GM10266 (cell line): ENCODE results near the gene CLIP2.
"Not testable (repeated sequence)": the region's sequence is repeated elsewhere in the genome, so short reads cannot be mapped to it uniquely, and the experiment has no call there.

Experiments
- DNase-seq: peaks from one replicate; pipeline ENCODE4 v3.0.0; 2012; ENCODE audit errors: extremely low spot score
- TF ChIP-seq, protein P1 (sequence below): IDR thresholded peaks from 2 replicates; pipeline ENCODE4 v1.5.1; 2012; ENCODE audit warnings: mild to moderate bottlenecking, low read depth; ENCODE audit not compliant: control insufficient read depth, insufficient read depth; ENCODE audit errors: missing control alignments

The CLIP2 gene

GRCh38 chr7:74344786-74345185 lies 55.6 kb downstream of the CLIP2 start:
- DNase-seq = no peak
- TF ChIP-seq, protein P1, sequence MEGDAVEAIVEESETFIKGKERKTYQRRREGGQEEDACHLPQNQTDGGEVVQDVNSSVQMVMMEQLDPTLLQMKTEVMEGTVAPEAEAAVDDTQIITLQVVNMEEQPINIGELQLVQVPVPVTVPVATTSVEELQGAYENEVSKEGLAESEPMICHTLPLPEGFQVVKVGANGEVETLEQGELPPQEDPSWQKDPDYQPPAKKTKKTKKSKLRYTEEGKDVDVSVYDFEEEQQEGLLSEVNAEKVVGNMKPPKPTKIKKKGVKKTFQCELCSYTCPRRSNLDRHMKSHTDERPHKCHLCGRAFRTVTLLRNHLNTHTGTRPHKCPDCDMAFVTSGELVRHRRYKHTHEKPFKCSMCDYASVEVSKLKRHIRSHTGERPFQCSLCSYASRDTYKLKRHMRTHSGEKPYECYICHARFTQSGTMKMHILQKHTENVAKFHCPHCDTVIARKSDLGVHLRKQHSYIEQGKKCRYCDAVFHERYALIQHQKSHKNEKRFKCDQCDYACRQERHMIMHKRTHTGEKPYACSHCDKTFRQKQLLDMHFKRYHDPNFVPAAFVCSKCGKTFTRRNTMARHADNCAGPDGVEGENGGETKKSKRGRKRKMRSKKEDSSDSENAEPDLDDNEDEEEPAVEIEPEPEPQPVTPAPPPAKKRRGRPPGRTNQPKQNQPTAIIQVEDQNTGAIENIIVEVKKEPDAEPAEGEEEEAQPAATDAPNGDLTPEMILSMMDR = no peak

GRCh38 chr7:74345970-74346369 lies 56.8 kb downstream of the CLIP2 start:
- DNase-seq = no peak
- TF ChIP-seq, protein P1 = no peak

DNA sequence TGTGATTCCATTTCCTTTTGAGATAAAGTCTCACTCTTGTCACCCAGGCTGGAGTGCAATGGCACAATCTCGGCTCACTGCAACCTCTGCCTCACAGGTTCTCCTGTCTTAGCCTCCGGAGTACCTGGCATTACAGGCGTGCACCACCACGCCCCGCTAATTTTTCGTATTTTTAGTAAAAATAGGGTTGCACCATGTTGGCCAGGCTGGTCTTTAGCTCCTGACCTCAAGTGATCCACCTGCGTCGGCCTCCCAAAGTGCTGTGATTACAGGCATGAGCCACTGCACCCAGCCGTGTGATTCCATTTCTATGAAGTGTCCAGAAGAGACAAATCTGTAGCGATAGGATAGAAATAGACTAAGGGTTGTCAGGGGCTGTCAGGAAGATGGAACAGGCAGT lies 60.4 kb downstream of the CLIP2 start:
- no peak for DNase-seq
- TF ChIP-seq, protein P1 = no peak

DNA sequence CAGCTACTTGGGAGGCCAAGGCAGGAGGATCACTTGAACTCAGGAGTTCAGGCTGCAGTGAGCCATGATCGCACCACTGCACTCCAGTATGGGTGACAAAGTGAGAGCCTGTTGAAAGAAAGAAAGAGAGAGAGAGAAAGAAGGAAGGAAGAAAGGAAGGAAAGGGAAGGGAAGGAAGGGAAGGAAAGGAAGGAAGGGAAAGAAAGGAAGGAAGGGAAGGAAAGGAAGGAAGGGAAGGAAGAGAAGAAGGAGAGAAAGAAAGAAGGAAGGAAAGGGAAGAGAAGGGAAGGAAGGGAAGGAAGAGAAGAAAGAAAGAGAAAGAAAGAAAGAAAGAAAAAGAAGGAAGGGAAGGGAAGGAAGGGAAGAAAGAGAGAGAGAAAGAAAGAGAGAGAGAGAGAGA lies 61.5 kb downstream of the CLIP2 start:
- TF ChIP-seq, protein P1 = no peak

GRCh38 chr7:74351836-74352235 lies 62.6 kb downstream of the CLIP2 start:
- no peak for DNase-seq
- TF ChIP-seq, protein P1 = no peak

More for the DNA sequence above, 61.5 kb downstream of the CLIP2 start:
- DNase-seq = no peak

GRCh38 chr7:74352551-74353138 lies 63.4 kb downstream of the CLIP2 start:
- DNase-seq = not testable (repeated sequence)

DNA sequence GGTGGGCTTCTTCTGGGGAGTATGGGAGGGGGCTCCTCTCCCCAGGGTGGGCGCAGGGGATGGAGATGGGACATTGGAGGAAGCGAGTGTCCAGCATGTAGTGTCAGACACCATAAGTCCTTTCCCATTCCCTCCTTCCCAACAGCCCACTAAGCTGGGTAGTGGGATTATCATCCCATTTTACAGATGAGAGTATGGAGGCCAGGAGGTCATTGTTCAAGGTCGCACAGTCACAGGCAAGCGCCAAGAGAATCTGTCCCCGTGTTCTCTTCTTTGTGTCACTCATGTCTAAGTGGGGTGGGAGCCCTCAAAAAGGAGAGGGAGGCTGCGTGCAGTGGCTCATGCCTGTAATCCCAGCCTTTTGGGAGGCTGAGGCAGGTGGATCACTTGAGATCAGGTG lies 64.8 kb downstream of the CLIP2 start:
- TF ChIP-seq, protein P1 = no peak
- DNase-seq = no peak

DNA sequence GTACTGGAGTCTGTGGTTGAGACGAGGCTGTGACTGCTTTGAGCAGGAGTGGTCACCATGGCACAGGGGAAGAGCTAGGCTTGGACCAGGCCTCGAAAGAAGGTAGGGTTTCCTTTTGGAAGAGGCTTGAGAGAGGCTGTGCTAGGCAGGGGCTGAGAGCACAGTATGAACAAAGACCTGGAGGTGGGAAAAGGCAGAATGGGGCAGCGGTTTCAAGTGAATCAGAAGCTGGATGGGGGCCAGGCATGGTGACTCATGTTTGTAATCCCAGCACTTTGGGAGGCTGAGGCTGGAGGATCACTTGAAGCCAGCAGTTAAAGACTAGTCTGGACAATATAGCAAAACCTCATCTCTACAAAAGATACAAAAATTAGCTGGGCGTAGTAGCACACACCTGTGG lies 65.9 kb downstream of the CLIP2 start:
- TF ChIP-seq, protein P1 = no peak
- DNase-seq = no peak
